ENCODE results near the gene SBNO2. TPM values are rescaled to one million over a fixed set of nuclear protein-coding genes. Genes with fewer than 3 reads are reported as not detected.

Gene SBNO2
- total and polyA plus RNA-seq, 9 of the 15 experiments (the other 6 are each of a cell fraction or from before 2014, with no cell fraction given) = 0.01 to 46.2 (median 6.7) TPM

DNA sequence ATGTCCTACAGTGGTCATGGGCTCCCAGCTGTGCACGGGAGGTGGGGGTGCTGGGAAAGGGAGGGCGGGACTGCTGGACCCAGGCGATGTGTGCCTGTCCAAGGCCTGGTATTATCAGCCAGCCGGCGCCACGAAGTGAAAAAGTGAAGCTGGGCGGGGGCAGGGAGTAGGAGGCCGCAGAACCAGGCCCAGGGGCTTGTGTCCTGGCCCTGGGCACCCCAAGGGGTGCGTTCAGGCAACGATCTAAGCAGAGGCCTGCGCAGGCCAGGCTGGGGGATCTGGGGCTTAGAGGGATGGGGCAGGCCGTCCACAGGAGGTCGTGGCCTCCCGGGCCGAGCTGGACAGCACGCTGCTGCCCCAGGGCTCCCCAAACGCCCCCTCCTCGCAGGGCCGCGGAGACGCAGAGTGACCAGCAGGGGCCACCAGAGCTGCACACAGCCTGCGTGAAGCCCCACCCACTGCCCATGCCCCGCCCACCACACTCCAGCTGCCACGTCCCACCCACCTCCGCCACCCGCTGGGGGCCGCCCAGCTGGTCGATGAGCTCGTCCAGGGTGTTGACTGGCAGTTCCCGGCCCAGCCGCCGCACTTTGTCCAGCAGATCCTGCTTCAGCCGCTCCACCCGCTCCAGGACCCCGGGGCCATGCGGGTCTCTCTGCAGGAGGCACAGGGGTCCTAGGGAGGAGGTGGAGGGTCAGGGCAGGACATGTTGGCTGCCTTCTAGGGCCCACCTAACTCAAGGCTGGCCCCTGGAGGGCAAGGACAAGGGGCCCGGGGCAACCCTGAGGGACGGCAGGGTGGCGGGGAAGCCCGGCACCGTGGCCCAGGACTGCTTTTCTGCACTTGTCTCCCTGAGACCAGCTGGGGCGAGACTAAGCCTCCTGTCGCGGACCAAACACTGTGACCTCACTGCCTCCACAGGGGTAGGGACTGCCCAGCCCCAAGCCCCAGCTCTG lies 60.8 kb downstream of the SBNO2 start (continued):
- TF ChIP-seq HNRNPH1 (optimal IDR thresholded peaks at IDR 0.05; ENCODE audit: low read depth, low read length) (no peak), ZNF239 (CRISPR knock-in tag; IDR thresholded peaks at IDR 0.05) (no peak), POLR3G (IDR thresholded peaks at IDR 0.05; ENCODE audit: extremely low read depth, insufficient read length, insufficient replicate concordance) (no peak), MCM5 (IDR thresholded peaks at IDR 0.05; ENCODE audit: low read depth) (no peak), TCF3 (CRISPR knock-in tag; IDR thresholded peaks at IDR 0.05) (peak; percentile 9; the same call in 1 of the 2 replicates), ZNF175 (CRISPR knock-in tag; IDR thresholded peaks at IDR 0.05; ENCODE audit: low read depth) (no peak; the same call in 1 of the 2 replicates), ZNF354B (CRISPR knock-in tag; IDR thresholded peaks at IDR 0.05) (no peak), NFE2 (IDR thresholded peaks at IDR 0.05; ENCODE audit: low read depth) (no peak), MYBL2 (IDR thresholded peaks at IDR 0.05; ENCODE audit: low read depth) (no peak), MYBL2 (CRISPR knock-in tag; IDR thresholded peaks at IDR 0.05; ENCODE audit: borderline replicate concordance) (no peak), POLR3A (IDR thresholded peaks at IDR 0.05; ENCODE audit: borderline replicate concordance, extremely low read depth, insufficient read depth, insufficient read length) (no peak), NCOA2 (IDR thresholded peaks at IDR 0.05; ENCODE audit: partially characterized antibody in 2 of 2) (no peak), ZNF561 (CRISPR knock-in tag; conservative IDR thresholded peaks at IDR 0.05) (no peak), HDAC8 (tag; IDR thresholded peaks at IDR 0.05) (no peak), TAF9B (IDR thresholded peaks at IDR 0.05; ENCODE audit: partially characterized antibody) (no peak), BACH1 (tag; IDR thresholded peaks at IDR 0.05) (no peak), ZNF165 (CRISPR knock-in tag; IDR thresholded peaks at IDR 0.05; ENCODE audit: borderline replicate concordance) (no peak), KDM1A (IDR thresholded peaks at IDR 0.05) (no peak), HDAC1 (IDR thresholded peaks at IDR 0.05) (peak in 1 of 2 experiments; percentile 57; a peak in 1 of 4 replicates), NCOA6 (IDR thresholded peaks at IDR 0.05) (no peak), HDGF (IDR thresholded peaks at IDR 0.05) (no peak), ZNF764 (CRISPR knock-in tag; IDR thresholded peaks at IDR 0.05; ENCODE audit: low read depth) (peak; percentile 94), DPF2 (IDR thresholded peaks at IDR 0.05) (no peak), CC2D1A (IDR thresholded peaks at IDR 0.05) (peak; percentile 43; the same call in 1 of the 2 replicates)
- TF ChIP-seq, protein P1, sequence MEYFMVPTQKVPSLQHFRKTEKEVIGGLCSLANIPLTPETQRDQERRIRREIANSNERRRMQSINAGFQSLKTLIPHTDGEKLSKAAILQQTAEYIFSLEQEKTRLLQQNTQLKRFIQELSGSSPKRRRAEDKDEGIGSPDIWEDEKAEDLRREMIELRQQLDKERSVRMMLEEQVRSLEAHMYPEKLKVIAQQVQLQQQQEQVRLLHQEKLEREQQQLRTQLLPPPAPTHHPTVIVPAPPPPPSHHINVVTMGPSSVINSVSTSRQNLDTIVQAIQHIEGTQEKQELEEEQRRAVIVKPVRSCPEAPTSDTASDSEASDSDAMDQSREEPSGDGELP (CRISPR knock-in tag; IDR thresholded peaks at IDR 0.05; ENCODE audit: borderline replicate concordance) = peak; percentile 100
- TF ChIP-seq, protein P2, sequence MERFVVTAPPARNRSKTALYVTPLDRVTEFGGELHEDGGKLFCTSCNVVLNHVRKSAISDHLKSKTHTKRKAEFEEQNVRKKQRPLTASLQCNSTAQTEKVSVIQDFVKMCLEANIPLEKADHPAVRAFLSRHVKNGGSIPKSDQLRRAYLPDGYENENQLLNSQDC (CRISPR knock-in tag; IDR thresholded peaks at IDR 0.05) = no peak
- TF ChIP-seq, protein P3, sequence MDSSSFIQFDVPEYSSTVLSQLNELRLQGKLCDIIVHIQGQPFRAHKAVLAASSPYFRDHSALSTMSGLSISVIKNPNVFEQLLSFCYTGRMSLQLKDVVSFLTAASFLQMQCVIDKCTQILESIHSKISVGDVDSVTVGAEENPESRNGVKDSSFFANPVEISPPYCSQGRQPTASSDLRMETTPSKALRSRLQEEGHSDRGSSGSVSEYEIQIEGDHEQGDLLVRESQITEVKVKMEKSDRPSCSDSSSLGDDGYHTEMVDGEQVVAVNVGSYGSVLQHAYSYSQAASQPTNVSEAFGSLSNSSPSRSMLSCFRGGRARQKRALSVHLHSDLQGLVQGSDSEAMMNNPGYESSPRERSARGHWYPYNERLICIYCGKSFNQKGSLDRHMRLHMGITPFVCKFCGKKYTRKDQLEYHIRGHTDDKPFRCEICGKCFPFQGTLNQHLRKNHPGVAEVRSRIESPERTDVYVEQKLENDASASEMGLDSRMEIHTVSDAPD (CRISPR knock-in tag; IDR thresholded peaks at IDR 0.05) = no peak
